ENCODE data around the gene PMVK. TPM values are rescaled to one million over a fixed set of nuclear protein-coding genes. Genes with fewer than 3 reads are reported as not detected.

Gene PMVK
- total and polyA plus RNA-seq, 2 of the 8 experiments (the other 6 are each of a cell fraction or from before 2014, with no cell fraction given) = 23.8 to 26.5 TPM

DNA sequence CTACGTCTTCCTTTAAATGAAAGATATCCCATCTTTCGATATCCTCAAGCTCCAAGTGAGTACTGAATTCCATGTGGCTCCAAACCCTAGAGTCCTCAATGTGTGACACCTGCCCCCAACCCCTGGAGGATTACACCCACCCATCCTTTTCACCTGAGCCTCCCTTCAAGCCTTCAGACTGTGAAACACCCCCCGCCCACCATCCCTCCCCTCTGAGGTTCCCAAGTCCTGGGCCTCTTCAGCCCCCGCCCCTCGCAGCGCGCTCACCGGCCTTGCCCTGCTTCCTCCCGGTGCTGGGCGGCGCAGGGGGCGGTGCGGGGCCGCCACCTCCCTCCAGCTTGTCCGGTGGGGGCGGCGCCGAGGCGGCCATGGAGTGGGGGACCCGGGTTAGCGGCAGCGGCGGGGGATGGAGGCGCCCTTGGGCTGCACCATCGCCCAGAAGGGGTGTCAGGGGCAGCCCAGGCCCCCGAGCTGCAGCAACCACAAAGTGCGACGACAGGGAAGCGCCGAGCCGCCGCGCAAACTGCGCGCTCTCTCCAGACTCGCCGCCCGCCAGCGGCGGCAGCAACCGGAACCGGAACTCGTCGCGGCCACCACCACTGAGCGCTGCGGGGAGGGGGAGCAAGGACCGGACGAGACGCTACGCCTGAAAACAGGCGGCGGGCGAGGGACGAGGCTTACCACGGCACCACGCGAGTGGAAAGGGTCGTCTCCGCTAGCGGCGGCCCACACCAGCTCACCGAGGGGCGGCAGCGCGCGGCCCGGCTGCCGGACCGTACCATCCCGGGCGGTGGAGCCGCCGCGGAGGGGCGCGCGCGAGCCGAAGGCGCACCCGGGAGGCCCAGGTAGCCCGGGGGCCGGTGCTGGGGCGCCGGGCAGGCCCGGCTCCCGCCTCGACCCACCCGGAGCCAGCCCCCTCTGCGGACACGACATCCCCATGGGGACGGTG lies 25.0 kb upstream of the PMVK start, which contains the start of gene PYGO2 (continued):
- peak; percentile 5 to 53; a peak in 1 of 4 replicates for TF ChIP-seq RAD21 (IDR thresholded peaks at IDR 0.05 in 1 of 2, conservative IDR thresholded peaks at IDR 0.05 in 1 of 2; ENCODE audit: low read depth in 2 of 2, low read length in 2 of 2)
- 0 out of 2 replicates have a peak, but pooled peaks have one; percentile 2 for TF ChIP-seq NRF1 (IDR thresholded peaks at IDR 0.05; ENCODE audit: low read depth, low read length)
- TF ChIP-seq SIX5 (IDR thresholded peaks at IDR 0.05; ENCODE audit: low read depth, low read length) = no peak
- TF ChIP-seq HDAC2 (IDR thresholded peaks at IDR 0.05; ENCODE audit: borderline replicate concordance in 1 of 2, low read depth in 2 of 2, low read length in 2 of 2) = peak in 1 of 2 experiments; percentile 10; a peak in 1 of 4 replicates
- TF ChIP-seq TAF7 (optimal IDR thresholded peaks at IDR 0.05; ENCODE audit: borderline replicate concordance, low read depth, low read length) = peak; percentile 83
- peak; percentile 92 for TF ChIP-seq POLR2AphosphoS5 (IDR thresholded peaks at IDR 0.05; ENCODE audit: low read depth, low read length)
- TF ChIP-seq SUZ12 (IDR thresholded peaks at IDR 0.05; ENCODE audit: low read length) = no peak
- TF ChIP-seq, protein P1, sequence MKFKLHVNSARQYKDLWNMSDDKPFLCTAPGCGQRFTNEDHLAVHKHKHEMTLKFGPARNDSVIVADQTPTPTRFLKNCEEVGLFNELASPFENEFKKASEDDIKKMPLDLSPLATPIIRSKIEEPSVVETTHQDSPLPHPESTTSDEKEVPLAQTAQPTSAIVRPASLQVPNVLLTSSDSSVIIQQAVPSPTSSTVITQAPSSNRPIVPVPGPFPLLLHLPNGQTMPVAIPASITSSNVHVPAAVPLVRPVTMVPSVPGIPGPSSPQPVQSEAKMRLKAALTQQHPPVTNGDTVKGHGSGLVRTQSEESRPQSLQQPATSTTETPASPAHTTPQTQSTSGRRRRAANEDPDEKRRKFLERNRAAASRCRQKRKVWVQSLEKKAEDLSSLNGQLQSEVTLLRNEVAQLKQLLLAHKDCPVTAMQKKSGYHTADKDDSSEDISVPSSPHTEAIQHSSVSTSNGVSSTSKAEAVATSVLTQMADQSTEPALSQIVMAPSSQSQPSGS (IDR thresholded peaks at IDR 0.05; ENCODE audit: low read length) = no peak
- no peak for TF ChIP-seq CTBP2 (IDR thresholded peaks at IDR 0.05; ENCODE audit: borderline replicate concordance, insufficient read depth, insufficient read length, low read length)
- no peak for TF ChIP-seq RNF2 (IDR thresholded peaks at IDR 0.05; ENCODE audit: borderline replicate concordance, low read depth, low read length, missing control alignments, poor library complexity, severe bottlenecking)
- TF ChIP-seq ASH2L (IDR thresholded peaks at IDR 0.05; ENCODE audit: low read length) = peak; percentile 78
- no peak for TF ChIP-seq TCF12 (IDR thresholded peaks at IDR 0.05; ENCODE audit: low read depth, low read length)
- no peak for TF ChIP-seq CHD2 (IDR thresholded peaks at IDR 0.05; ENCODE audit: low read length)
- TF ChIP-seq CHD1 (IDR thresholded peaks at IDR 0.05; ENCODE audit: low read depth, low read length) = no peak
- TF ChIP-seq TEAD4 (IDR thresholded peaks at IDR 0.05; ENCODE audit: low read depth, low read length) = no peak
- TF ChIP-seq FOSL1 (IDR thresholded peaks at IDR 0.05; ENCODE audit: insufficient read depth, low read depth, low read length) = no peak
- TF ChIP-seq, protein P2, sequence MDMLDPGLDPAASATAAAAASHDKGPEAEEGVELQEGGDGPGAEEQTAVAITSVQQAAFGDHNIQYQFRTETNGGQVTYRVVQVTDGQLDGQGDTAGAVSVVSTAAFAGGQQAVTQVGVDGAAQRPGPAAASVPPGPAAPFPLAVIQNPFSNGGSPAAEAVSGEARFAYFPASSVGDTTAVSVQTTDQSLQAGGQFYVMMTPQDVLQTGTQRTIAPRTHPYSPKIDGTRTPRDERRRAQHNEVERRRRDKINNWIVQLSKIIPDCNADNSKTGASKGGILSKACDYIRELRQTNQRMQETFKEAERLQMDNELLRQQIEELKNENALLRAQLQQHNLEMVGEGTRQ (IDR thresholded peaks at IDR 0.05; ENCODE audit: low read length) = no peak
- peak; percentile 19; the same call in 1 of the 2 replicates for TF ChIP-seq EGR1 (IDR thresholded peaks at IDR 0.05; ENCODE audit: borderline replicate concordance, low read depth, low read length)
- peak; percentile 85 to 90 for TF ChIP-seq POLR2A (IDR thresholded peaks at IDR 0.05; ENCODE audit: control extremely low read depth in 1 of 2, low read depth in 2 of 2, low read length in 2 of 2)
- TF ChIP-seq JUND (IDR thresholded peaks at IDR 0.05; ENCODE audit: low read length) = peak; percentile 64; the same call in 1 of the 2 replicates

Measured in H1 (cell line).